Common myeloid progenitor, CD34-positive (primary cell): ENCODE measurements around the gene MAP3K9. TPM values are rescaled to one million over a fixed set of nuclear protein-coding genes. Genes with fewer than 3 reads are reported as not detected.
"Not testable (repeated sequence)": the region's sequence is repeated elsewhere in the genome, so short reads cannot be mapped to it uniquely, and the experiment has no call there.

ENCODE experiments used
- CTCF ChIA-PET: fragments of 350-600 bp; sonication (Branson Sonifier 250); formaldehyde crosslinking; loops from one replicate; lab custom pipeline; 2021; ENCODE audit warnings: antibody characterized with exemption; lab: Charles Lee
- POLR2A ChIA-PET: fragments of 350-600 bp; sonication (Branson Sonifier 250); formaldehyde crosslinking; loops from one replicate; lab custom pipeline; 2021; ENCODE audit warnings: antibody characterized with exemption; lab: Charles Lee
- DNase-seq, 3 donors: peaks; one replicate each; pipeline versions ENCODE4 v3.0.0 to v3.0.0-alpha.2; 2013
- H3K27ac ChIP-seq, 2 experiments: 1 replicate in 1 of 2; 2 replicates in 1 of 2; pipeline ENCODE4 v1.7.0; 2013; ENCODE audit warnings: inconsistent platforms in 2 of 2, low read length in 2 of 2, mild to moderate bottlenecking in 2 of 2, low read depth in 1 of 2, moderate library complexity in 1 of 2; ENCODE audit not compliant: severe bottlenecking in 2 of 2, insufficient read depth in 1 of 2, poor library complexity in 1 of 2
- H3K27me3 ChIP-seq, 5 experiments: replicated peaks in 2 of 5; 1 replicate in 3 of 5; 2 replicates in 2 of 5; pipeline versions ENCODE4 v1.6.1 to v1.7.0; 2013; ENCODE audit warnings: low read length in 4 of 5, mild to moderate bottlenecking in 2 of 5, moderate library complexity in 2 of 5, inconsistent platforms in 1 of 5; ENCODE audit not compliant: insufficient read depth in 5 of 5, control insufficient read depth in 4 of 5
- H3K36me3 ChIP-seq, 4 experiments: 1 replicate in 2 of 4; 2 replicates in 2 of 4; pipeline versions ENCODE4 v1.6.1 to v1.7.0; 2013; ENCODE audit warnings: low read length in 3 of 4, control low read depth in 1 of 4, mild to moderate bottlenecking in 1 of 4; ENCODE audit not compliant: control insufficient read depth in 4 of 4, insufficient read depth in 4 of 4
- H3K4me1 ChIP-seq, 4 experiments: 1 replicate in 3 of 4; 2 replicates in 1 of 4; pipeline versions ENCODE4 v1.6.1 to v1.7.1; 2013; ENCODE audit warnings: low read length in 3 of 4, mild to moderate bottlenecking in 3 of 4, control low read depth in 1 of 4, inconsistent platforms in 1 of 4, moderate library complexity in 1 of 4; ENCODE audit not compliant: control insufficient read depth in 4 of 4, insufficient read depth in 4 of 4; ENCODE audit errors: control extremely low read depth in 1 of 4
- H3K4me3 ChIP-seq, 7 experiments: 1 replicate in 4 of 7; 2 replicates in 3 of 7; pipeline versions ENCODE4 v1.5.1 to v1.7.0; 2013; ENCODE audit warnings: mild to moderate bottlenecking in 7 of 7, low read length in 6 of 7, moderate library complexity in 6 of 7, inconsistent platforms in 2 of 7, low read depth in 2 of 7, control low read depth in 1 of 7; ENCODE audit not compliant: insufficient read depth in 4 of 7, control insufficient read depth in 1 of 7; ENCODE audit errors: extremely low read depth in 1 of 7
- H3K9me3 ChIP-seq, 5 experiments: 1 replicate in 4 of 5; 2 replicates in 1 of 5; pipeline versions ENCODE4 v1.6.1 to v1.7.1; 2013; ENCODE audit warnings: low read length in 4 of 5, mild to moderate bottlenecking in 2 of 5, inconsistent platforms in 1 of 5, low read depth in 1 of 5, moderate library complexity in 1 of 5; ENCODE audit not compliant: control insufficient read depth in 4 of 5, insufficient read depth in 2 of 5; ENCODE audit errors: control extremely low read depth in 1 of 5
- WGBS: methylation state at CpG from one replicate; pipeline ENCODE4 v1.1.5; 2013; ENCODE audit not compliant: insufficient coverage; 5-methylcytosine and 5-hydroxymethylcytosine counted together
- polyA plus RNA-seq: library from polyadenylated mRNA; unstranded; fragments of 120-200 nt; gene quantifications from one replicate; pipeline ENCODE4 v1.2.1, GENCODE V29; 2013

Gene MAP3K9
- polyA plus RNA-seq: 0.83 TPM

DNA sequence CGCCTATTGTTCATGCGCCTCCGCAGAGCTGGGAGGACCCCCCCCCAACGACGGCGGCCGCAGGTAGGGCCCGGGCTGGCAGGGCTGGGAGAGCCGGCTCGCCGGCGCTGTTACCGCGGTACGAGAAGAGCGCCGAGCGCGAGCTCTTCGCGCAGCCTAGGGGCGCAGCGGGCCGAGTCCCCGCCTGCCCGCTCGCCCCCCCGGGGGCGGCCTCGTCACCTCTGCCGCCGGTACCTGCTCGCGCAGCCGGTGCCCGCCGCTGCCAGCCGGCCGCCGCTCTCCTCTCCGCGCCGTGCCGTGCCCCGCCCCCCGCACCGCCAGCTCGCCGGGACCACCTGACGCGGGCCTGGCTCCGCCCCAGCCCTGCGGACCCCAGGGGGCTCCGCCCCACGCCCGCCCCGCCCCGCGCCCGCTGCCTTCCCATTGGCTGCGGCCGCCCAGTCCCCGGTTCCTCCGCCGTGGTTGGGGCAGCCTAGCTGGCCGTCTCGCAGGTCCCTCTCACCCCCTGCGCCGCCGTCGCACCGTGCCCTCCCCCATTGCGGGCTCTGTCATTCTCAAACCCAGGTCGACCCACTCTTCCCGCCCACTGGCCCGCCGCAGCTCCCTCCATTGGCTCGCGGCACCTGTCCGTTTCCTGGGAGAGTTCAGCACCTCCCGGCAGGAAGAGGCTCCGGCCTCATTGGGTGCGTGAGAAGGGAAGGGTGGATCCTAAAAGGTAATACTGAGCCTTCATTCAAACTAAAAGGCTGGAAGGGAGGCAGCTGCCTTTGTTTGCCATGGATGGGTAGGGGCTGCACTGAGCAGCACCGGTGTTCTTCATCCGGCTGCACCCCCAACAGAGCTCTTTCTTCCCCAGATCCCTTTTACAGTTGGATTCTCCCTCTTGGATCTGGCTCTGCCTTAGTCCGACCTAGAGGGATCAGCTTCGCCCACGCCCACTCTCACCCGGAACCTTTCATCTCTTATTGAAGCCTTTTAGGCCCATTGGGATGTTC lies at the start of gene MAP3K9:
TSS of gene MAP3K9 (minus strand) at position 289 of the 995 bp plus-strand sequence. CDS start 342 bp downstream, outside the sequence.
- ChIA-PET CTCF (interaction anchor here (0.7 to 1.6 kb wide), 5 partner anchors 8 to 168 kb away, joined by 3 to 5 read pairs (median 3); no protein-coding TSS in a partner anchor), POLR2A (interaction anchor here (0.5 to 0.6 kb wide), 3 partner anchors 16 to 1001 kb away, joined by 3 to 4 read pairs (median 4); no protein-coding TSS in a partner anchor)
- Histone ChIP-seq H3K4me3 (peak within 1 kb of the TSS; percentile 62 to 92 (median 71)), H3K4me1 (peaks cover 0 to 18% (median 8%) of the 10 kb centered on the region in 4 experiments), H3K27ac (peak within 1 kb of the TSS; percentile 25 to 39), H3K36me3 (no peaks in the 10 kb centered on the region), H3K9me3 (no peaks in the 10 kb centered on the region), H3K27me3 (peaks cover 0 to 55% (median 0%) of the 10 kb centered on the region in 5 experiments)
- DNase-seq: peak; percentile 85 to 93 (median 90)
- under 1% methylated on average over 67 of the region's 89 CpGs for WGBS

DNA sequence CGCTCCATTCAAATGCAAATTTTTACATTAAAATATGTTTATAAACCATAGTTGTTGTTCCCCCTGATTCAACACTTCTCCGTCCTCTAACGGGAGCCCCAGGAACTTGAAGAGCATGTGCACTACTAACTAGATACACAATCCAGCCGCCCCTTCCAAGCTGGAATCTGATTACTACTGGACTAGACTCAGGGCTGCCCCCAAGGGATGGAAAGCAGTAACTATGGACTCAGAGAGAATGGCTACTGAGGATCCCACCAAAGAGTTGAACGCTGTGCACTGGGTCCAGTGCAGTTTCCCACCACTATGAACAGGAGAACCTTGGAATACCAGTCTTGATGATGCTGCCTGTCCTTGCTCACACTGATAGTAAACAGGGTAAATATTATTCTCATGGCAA lies 49.3 kb upstream of the MAP3K9 start:
- ChIA-PET CTCF (no interaction called here), POLR2A (no interaction called here)
- 95% methylated on average over 4 of the region's 5 CpGs for WGBS

DNA sequence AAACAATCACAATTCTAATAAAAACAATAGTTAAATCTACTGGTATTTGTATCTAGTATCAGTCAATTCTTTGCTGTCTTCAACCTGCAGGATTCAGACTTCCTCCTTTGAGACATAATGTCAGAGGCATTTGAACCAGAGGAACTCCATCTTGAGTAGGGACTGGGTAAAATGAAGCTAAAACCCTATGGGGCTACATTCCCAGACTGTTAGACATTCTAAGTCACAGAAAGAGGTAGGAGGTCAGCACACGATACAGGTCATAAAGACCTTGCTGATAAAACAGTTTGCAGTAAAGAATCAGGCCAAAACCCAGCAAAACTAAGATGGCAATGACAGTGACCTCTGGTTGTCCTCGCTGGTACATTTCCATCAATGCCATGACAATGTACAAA lies 48.2 kb upstream of the MAP3K9 start:
- H3K9me3 ChIP-seq: no peaks in the 10 kb centered on the region
- H3K36me3 ChIP-seq: no peaks in the 10 kb centered on the region
- H3K4me3 ChIP-seq: no peak overlapping the region
- no peak for DNase-seq
- WGBS: 93% methylated on average over 2 of the region's 2 CpGs
- H3K4me1 ChIP-seq: no peaks in the 10 kb centered on the region
- ChIA-PET POLR2A (no interaction called here), CTCF (no interaction called here)
- H3K27ac ChIP-seq: no peak overlapping the region
- H3K27me3 ChIP-seq: no peaks in the 10 kb centered on the region

More for the DNA sequence above, 49.3 kb upstream of the MAP3K9 start:
- Histone ChIP-seq H3K27ac (no peak overlapping the region), H3K4me1 (no peaks in the 10 kb centered on the region), H3K36me3 (no peaks in the 10 kb centered on the region), H3K9me3 (peaks cover 0 to under 1% (median 0%) of the 10 kb centered on the region in 5 experiments), H3K27me3 (no peaks in the 10 kb centered on the region), H3K4me3 (no peak overlapping the region)
- no peak for DNase-seq

DNA sequence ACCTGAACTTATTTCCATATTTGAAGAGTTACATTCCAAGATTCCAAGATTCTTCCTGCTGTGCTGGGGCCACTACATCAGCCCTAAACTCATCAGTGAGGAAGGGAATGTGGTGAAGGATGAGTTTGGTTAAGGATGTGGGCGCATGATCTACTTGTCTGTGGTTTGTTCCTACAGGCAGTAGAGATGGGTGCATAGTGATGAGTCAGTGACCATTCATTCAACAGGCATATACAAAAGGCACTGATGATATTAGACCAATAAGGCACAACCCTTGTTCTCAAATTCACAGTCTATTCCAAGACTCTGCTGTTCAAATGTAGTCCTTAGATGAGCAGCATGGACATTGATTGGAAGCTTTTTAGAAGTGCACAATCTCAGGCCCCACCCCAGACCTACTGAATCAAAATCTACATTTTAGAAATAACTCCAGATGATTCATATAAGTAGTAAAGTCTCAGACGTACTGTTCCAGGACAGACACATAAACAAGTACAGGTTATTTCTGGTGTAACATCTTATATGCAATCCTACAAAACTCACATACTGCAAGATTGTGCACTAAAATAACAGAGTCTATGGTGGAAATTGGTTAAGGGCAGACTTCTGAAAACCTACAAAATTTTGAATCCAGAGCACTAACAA lies 47.7 kb upstream of the MAP3K9 start:
- Histone ChIP-seq H3K36me3 (no peaks in the 10 kb centered on the region), H3K4me3 (no peak overlapping the region), H3K9me3 (no peaks in the 10 kb centered on the region), H3K27ac (no peak overlapping the region), H3K4me1 (no peaks in the 10 kb centered on the region), H3K27me3 (no peaks in the 10 kb centered on the region)
- ChIA-PET CTCF (no interaction called here), POLR2A (no interaction called here)
- peak in 1 of 3 donors; percentile 2 for DNase-seq
- no CpG with 5 or more reads among the region's 2 CpGs for WGBS

GRCh38 chr14:70855486-70855885 lies 46.2 kb upstream of the MAP3K9 start:
- POLR2A ChIA-PET: no interaction called here
- 100% methylated on average over 2 of the region's 5 CpGs for WGBS
- no peaks in the 10 kb centered on the region for H3K9me3 ChIP-seq
- no peaks in the 10 kb centered on the region for H3K4me1 ChIP-seq
- H3K27ac ChIP-seq: no peak overlapping the region
- H3K27me3 ChIP-seq: no peaks in the 10 kb centered on the region
- no peaks in the 10 kb centered on the region for H3K36me3 ChIP-seq
- CTCF ChIA-PET: no interaction called here
- DNase-seq: no peak
- no peak overlapping the region for H3K4me3 ChIP-seq

DNA sequence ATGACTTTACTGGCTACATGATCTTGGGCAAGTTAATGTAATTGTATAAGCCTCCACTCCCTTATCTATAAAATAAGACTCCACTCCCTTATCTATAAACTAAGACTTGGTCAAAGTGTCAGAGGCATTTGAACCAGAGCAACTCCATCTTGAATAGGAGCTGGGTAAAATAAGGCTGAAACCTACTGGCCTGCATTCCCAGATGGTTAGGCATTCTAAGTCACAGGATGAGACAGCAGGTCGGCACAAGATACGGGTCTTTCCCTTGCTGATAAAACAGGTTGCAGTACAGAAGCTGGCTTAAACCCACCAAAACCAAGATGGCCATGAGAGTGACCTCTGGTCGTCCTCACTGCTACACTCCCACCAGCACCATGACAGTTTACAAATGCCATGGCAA lies 44.3 kb upstream of the MAP3K9 start:
- POLR2A ChIA-PET, H3K4me3 ChIP-seq, H3K4me1 ChIP-seq, H3K36me3 ChIP-seq, DNase-seq, H3K27ac ChIP-seq, H3K27me3 ChIP-seq, CTCF ChIA-PET, H3K9me3 ChIP-seq: not testable (repeated sequence)
- WGBS: 100% methylated on average over 1 of the region's 3 CpGs
